AG09319 (cell line): ENCODE data around the gene DGCR2.

Experiments
- DNase-seq: peaks from one replicate; pipeline ENCODE4 v3.0.0-alpha.2; 2010; ENCODE audit warnings: low read depth; ENCODE audit errors: extremely low read depth
- TF ChIP-seq, protein P1 (sequence below): IDR thresholded peaks from 2 replicates; pipeline ENCODE4 v1.5.1; 2011; ENCODE audit warnings: low read depth, mild to moderate bottlenecking, inconsistent platforms, low read length, moderate library complexity

The DGCR2 gene

DNA sequence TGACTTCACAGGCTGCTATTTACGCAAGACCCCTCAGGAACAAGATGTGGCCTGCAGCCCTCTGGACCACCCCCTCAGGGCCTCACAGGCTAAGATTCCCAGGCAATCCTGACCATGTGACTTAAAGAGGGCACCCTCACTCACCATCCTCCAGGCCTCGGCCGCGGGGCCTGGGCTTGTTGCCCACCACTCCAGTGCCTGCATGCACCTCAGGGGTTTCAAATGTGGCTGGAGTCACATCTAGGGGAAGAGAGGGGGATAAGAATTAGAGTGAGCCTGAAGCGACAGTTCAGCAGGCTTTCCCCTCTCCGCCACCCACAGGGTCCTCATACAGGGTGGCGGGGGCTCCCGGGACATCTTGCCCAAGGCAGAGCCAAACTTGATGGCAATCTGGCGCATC is 20.2 kb upstream of the DGCR2 start:
- TF ChIP-seq, protein P1, sequence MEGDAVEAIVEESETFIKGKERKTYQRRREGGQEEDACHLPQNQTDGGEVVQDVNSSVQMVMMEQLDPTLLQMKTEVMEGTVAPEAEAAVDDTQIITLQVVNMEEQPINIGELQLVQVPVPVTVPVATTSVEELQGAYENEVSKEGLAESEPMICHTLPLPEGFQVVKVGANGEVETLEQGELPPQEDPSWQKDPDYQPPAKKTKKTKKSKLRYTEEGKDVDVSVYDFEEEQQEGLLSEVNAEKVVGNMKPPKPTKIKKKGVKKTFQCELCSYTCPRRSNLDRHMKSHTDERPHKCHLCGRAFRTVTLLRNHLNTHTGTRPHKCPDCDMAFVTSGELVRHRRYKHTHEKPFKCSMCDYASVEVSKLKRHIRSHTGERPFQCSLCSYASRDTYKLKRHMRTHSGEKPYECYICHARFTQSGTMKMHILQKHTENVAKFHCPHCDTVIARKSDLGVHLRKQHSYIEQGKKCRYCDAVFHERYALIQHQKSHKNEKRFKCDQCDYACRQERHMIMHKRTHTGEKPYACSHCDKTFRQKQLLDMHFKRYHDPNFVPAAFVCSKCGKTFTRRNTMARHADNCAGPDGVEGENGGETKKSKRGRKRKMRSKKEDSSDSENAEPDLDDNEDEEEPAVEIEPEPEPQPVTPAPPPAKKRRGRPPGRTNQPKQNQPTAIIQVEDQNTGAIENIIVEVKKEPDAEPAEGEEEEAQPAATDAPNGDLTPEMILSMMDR = no peak
- no peak for DNase-seq

DNA sequence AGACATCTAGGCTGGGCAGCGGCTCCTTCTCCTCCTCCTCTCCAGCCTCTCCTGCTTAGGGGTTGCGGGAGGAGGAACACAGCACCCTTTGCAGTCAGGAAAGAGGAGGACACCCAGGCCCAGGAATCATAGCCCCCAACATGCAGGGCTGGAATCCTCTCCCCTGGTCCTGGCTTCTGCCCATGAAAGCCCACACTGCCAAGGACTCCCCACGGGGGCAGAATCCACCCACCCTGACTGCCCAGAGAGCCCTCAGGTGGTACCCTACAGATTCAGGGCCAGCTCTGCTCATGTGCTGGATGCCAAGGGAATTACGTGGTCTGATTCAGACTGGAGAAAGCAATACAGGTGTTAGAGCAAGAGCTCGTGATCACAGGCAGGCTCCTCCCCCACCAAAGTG is 17.8 kb upstream of the DGCR2 start:
- no peak for DNase-seq
- TF ChIP-seq, protein P1 = no peak

DNA sequence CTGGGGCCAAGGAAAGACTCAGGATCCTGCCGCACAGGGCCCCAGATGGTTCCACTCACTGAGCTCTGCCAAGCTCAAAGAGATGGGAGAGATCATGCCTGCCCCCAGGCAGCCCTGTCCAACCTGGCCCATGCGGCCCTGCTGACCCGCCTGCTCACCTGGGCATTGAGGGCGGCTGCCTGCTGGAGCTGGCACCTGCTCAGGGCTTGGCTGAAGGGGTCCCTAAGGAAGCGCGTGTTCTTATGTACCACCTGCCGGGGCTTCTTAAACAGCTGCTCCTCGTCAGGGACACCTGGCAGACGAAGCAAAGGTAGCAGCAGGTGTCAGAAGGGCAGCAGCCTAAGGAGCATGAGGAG is 16.8 kb upstream of the DGCR2 start:
- TF ChIP-seq, protein P1 = no peak
- no peak for DNase-seq

DNA sequence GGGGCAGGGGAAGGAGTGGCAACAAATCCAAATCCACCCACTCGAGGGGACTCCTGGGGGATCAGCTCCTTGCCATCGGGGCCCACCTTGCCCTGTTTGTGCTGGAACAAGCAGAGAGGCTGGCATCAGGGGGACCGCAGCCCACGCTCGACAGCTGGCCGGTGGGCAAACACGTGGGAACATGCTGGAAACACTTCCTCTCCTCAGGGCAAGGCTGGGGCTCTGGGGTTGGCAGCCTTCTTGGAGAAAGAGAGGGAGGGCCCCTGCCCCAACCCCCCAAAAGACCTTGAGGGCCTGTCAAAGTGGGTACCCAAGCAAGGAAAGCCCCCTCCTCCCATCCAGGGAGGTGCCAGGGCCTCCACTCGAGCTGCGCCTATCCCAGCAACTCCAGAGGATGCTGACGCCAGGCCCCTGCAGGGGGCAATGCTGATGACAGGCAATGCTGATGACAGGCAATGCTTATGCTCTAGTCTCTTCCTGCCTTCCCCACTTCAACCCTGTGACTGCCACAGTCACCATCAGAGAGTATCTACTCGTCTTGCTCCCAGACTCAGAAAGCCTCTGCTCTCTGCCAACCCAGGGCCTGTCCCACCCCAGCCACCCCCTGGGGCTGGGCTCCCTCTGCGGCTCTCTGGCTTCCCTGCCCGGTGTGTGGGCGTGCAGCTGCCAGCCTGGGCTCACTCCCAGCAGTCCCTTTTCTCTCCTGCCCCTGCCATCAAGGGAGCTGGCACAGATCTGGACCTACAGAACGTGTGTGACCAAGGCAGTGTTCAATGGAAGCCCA is 16.2 kb upstream of the DGCR2 start:
- DNase-seq = no peak
- TF ChIP-seq, protein P1 = no peak

DNA sequence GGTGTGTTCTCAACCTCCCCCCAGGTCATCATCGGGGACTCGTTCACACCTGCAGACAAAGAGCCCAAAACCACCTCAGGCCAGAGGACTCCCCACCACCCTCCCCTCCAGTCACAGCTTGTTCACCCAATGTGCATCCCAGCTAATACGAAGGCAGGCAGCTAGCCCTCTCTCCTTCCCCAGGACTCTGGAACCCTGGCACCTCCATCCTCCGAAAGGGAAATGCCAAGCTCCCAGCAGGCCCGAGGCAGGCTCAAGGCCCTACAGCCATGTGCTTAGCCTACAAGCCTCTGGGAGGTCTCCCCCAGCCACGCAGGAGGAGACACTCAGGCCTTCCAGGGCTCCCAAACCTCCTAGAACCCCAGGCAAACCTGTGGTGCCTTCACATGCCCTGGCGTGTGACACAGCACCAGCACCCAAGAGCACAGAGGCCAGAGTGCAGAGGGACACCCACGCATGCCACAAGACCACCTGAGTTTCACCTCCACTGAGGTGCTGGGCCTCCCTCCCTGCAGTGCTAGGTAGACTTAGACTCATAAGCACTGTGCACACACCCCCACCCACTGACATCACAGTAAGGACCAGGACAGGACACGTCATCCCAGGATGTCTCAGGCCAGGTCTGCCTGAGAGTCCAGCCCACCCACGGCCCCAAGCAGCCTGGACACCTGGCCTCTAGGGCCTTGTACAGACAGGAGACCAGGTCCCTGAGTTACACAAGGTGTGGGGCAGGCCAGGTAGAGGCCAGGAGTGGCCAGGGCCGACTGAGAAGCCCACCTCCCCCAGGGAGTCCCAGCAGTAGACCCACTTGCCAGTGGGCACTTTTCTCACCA is 15.4 kb upstream of the DGCR2 start:
- no peak for DNase-seq

DNA sequence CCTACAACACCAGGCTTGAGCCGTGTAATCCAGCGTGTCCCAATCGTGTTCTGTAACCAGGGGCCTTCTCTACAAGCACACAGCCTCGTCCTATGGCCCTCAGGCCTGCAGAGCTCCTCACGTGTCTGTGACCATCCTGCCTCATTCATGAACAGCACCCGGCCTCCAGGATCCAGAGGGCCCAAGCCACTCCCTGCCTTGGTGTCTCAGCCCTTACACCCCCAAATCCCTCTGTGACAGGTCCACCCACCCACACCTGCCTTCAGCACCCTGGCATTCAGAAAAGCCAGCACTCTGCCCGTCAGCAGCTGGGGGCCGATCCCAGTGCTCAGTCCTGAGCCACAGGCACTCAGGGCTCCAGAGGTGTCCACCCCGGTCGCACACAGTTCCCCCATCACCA is 14.7 kb upstream of the DGCR2 start:
- TF ChIP-seq, protein P1 = no peak
- DNase-seq = no peak

More for the DNA sequence above, 15.4 kb upstream of the DGCR2 start:
- TF ChIP-seq, protein P1 = no peak

DNA sequence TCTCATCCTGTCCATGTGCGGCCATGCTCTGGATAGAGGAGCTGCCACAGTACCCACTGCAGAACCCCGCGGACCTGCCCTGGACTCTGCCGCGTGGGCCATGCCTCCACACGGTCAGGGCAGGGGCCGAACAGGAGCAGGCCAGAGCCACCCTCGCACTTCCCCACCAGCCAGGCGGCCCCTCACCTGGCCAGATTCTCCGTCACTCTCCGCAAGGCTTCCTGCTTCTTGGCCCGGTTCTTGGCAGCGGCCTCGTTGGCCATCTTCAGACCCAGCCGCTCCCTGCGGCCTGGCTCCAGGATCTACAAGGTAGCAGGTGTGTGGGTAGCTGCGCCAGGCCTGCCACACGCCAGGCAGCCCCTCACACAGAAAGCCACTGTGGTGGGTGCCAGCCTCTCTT is 12.7 kb upstream of the DGCR2 start:
- no peak for DNase-seq
- TF ChIP-seq, protein P1 = no peak
